Activated naive CD4-positive, alpha-beta T cell treated with anti-CD3 and anti-CD28 coated beads, Interleukin-2, amount 50 U/mL, for 24 hours (primary cell): ENCODE data around the gene SLC28A3.
"Not testable (repeated sequence)": the region's sequence is repeated elsewhere in the genome, so short reads cannot be mapped to it uniquely, and the experiment has no call there.

ENCODE experiments used
- H3K27ac Mint-ChIP-seq: one replicate; pipeline ENCODE4 v1.8.0; 2021; ENCODE audit warnings: mild to moderate bottlenecking, mixed read lengths
- H3K27me3 Mint-ChIP-seq: one replicate; pipeline ENCODE4 v1.8.0; 2021; ENCODE audit warnings: mixed read lengths
- H3K36me3 Mint-ChIP-seq: one replicate; pipeline ENCODE4 v1.8.0; 2021; ENCODE audit warnings: mixed read lengths
- H3K4me1 Mint-ChIP-seq: one replicate; pipeline ENCODE4 v1.8.0; 2021; ENCODE audit warnings: mixed read lengths
- H3K4me3 Mint-ChIP-seq: one replicate; pipeline ENCODE4 v1.8.0; 2021; ENCODE audit warnings: mild to moderate bottlenecking, mixed read lengths
- H3K9me3 Mint-ChIP-seq: one replicate; pipeline ENCODE4 v1.8.0; 2021; ENCODE audit warnings: mixed read lengths

Gene SLC28A3

DNA sequence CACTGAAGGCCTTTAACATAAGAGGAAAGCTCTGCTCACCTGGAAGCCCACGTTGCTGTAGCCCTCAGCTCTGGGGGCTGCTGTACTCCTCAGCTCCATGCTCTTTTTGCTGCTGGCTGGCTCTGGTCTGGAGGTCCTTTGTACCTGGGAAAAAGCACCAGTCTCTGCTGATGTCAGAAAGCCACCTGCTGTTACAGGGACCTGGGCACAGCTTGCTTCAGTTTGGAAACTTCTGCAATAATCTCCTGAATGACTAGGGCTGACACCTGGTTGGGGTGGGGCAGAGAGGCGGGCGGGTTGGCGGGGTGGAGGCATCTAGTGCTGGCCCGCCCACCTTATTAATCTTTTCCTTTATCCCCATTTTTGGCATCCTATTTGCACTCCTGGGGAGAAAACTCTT, at the start of gene SLC28A3:
Gene SLC28A3 (minus strand): TSS at position 224 of the 400 bp plus-strand sequence. CDS start 125 bp downstream, at position 99.
- no peak within 1 kb of the TSS for H3K27ac Mint-ChIP-seq
- no peaks in the 10 kb centered on the region for H3K4me1 Mint-ChIP-seq
- H3K9me3 Mint-ChIP-seq = no peaks in the 10 kb centered on the region
- H3K27me3 Mint-ChIP-seq = peaks cover 2% of the 10 kb centered on the region
- no peaks in the 10 kb centered on the region for H3K36me3 Mint-ChIP-seq
- no peak within 1 kb of the TSS for H3K4me3 Mint-ChIP-seq

DNA sequence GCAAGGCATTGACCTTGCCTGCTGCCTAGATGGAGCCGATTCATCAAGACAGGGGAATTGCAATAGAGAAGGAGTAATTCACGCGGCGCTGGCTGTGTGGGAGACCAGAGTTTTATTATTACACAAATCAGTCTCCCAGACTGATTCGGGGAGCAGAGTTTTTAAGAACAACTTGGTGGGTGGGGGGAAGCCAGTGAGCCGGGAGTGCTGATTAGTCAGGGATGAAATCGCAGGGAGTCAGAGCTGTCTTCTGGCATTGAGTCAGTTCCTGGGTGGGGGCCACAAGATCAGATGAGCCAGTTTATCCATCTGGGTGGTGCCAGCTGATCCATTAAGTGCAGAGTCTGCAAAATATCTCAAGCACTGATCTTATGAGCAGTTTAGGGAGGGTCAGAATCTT, 49.7 kb upstream of the SLC28A3 start:
- not testable (repeated sequence) for H3K27ac Mint-ChIP-seq, H3K9me3 Mint-ChIP-seq

DNA sequence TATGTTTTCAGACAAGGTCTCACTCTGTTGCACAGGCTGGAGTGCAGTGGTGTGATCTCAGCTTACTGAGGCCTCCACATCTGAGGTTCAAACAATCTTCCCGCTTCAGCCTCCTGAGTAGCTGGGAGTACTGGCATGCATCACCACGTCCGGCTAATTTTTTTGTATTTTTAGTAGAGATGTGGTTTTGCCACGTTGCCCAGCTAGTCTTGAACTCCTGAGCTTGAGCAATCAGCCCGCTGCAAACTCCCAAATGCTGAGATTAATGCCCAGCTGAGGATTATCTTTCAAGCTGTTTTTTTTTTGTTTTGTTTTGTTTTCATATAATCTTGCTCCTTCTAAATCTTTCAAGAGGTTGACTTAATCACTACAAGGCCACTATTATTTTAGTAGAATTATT, 47.3 kb upstream of the SLC28A3 start:
- H3K36me3 Mint-ChIP-seq = no peaks in the 10 kb centered on the region
- H3K9me3 Mint-ChIP-seq = no peaks in the 10 kb centered on the region
- H3K4me1 Mint-ChIP-seq = no peaks in the 10 kb centered on the region
- H3K27ac Mint-ChIP-seq = no peak overlapping the region
- H3K27me3 Mint-ChIP-seq = peaks cover 4% of the 10 kb centered on the region
- no peak overlapping the region for H3K4me3 Mint-ChIP-seq

More for the DNA sequence above, 49.7 kb upstream of the SLC28A3 start:
- not testable (repeated sequence) for H3K4me3 Mint-ChIP-seq, H3K4me1 Mint-ChIP-seq, H3K27me3 Mint-ChIP-seq, H3K36me3 Mint-ChIP-seq

GRCh38 chr9:84386753-84387152, 46.2 kb upstream of the SLC28A3 start:
- Mint-ChIP-seq H3K36me3 (no peaks in the 10 kb centered on the region), H3K4me3 (no peak overlapping the region), H3K27me3 (peaks cover 4% of the 10 kb centered on the region), H3K9me3 (no peaks in the 10 kb centered on the region), H3K4me1 (no peaks in the 10 kb centered on the region), H3K27ac (no peak overlapping the region)

GRCh38 chr9:84385386-84386040, 45.0 kb upstream of the SLC28A3 start:
- H3K27me3 Mint-ChIP-seq = peaks cover 6% of the 10 kb centered on the region
- H3K4me3 Mint-ChIP-seq = no peak overlapping the region
- H3K9me3 Mint-ChIP-seq = no peaks in the 10 kb centered on the region
- H3K36me3 Mint-ChIP-seq = no peaks in the 10 kb centered on the region
- H3K4me1 Mint-ChIP-seq = no peaks in the 10 kb centered on the region
- no peak overlapping the region for H3K27ac Mint-ChIP-seq

- Mint-ChIP-seq H3K27me3 (peaks cover 6% of the 10 kb centered on the region), H3K4me3 (no peak overlapping the region), H3K9me3 (no peaks in the 10 kb centered on the region), H3K4me1 (no peaks in the 10 kb centered on the region), H3K36me3 (no peaks in the 10 kb centered on the region), H3K27ac (no peak overlapping the region)
Observed at GRCh38 chr9:84384617-84385016, 44.1 kb upstream of the SLC28A3 start.

DNA sequence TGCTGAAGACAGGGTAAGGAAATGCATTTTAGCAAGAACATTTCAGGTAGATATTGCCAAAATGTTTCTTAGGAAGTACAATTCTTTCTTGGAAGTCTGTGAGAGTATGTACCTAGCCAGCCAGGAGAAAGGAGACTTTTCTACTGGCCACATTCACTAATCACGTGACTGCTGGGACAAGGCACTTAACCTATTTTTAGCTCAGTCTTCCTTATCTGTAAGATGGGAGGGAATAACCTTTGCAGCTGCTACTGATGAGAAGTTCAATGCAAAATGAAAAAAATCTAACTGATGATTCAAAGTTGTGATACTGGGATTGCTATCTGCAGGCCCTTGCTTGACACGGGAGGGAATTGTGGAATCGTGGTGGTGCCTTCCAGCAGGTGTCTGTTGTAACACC, 42.6 kb upstream of the SLC28A3 start:
- H3K36me3 Mint-ChIP-seq = no peaks in the 10 kb centered on the region
- no peak overlapping the region for H3K4me3 Mint-ChIP-seq

DNA sequence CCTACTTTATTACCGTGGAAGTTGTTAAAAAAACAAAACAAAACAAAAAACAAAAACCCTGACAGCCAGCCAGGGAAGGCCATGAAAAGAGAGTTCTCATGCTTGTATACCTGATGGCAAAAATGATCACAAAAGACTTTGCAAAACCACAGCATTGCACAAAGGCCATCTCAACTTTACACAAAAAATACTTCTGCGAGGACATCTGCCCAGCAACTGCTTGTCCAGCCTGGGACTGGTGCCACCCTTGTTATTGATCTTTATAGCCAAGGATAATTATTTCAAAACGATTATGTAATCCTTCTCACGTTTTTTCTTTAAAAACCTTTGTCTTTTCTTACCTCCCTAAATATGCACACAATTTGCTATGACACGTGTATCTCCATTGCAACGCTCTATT, 42.2 kb upstream of the SLC28A3 start:
- H3K27ac Mint-ChIP-seq = no peak overlapping the region
- H3K4me1 Mint-ChIP-seq = no peaks in the 10 kb centered on the region
- H3K36me3 Mint-ChIP-seq = no peaks in the 10 kb centered on the region
- H3K27me3 Mint-ChIP-seq = peaks cover 6% of the 10 kb centered on the region
- H3K4me3 Mint-ChIP-seq = no peak overlapping the region
- H3K9me3 Mint-ChIP-seq = no peaks in the 10 kb centered on the region

More for the DNA sequence above, 42.6 kb upstream of the SLC28A3 start:
- Mint-ChIP-seq H3K27ac (no peak overlapping the region), H3K27me3 (peaks cover 6% of the 10 kb centered on the region), H3K4me1 (no peaks in the 10 kb centered on the region), H3K9me3 (no peaks in the 10 kb centered on the region)

- H3K9me3 Mint-ChIP-seq = no peaks in the 10 kb centered on the region
- no peaks in the 10 kb centered on the region for H3K4me1 Mint-ChIP-seq
- no peak overlapping the region for H3K27ac Mint-ChIP-seq
- peaks cover 6% of the 10 kb centered on the region for H3K27me3 Mint-ChIP-seq
- H3K36me3 Mint-ChIP-seq = no peaks in the 10 kb centered on the region
- no peak overlapping the region for H3K4me3 Mint-ChIP-seq
Observed at GRCh38 chr9:84381508-84381907, 41.0 kb upstream of the SLC28A3 start.

DNA sequence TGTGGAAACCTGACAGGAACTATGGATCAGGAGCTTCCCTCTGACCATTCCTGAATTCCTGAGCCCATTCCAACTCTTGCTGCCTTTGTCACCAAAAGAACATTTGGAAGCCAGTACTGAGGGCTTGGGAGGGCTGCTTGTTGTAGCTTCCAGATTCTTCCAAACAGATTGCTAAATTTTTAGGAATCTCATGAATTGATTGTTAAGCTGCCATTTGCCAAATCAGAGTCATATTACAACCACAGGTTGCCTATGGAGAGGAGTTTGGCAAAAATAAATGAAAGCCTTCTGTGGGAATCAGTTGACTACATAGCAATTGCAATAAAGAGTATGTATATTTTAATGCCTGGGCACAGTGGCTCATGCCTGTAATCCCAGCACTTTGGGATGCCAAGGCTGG, 39.2 kb upstream of the SLC28A3 start:
- Mint-ChIP-seq H3K27me3 (peaks cover 6% of the 10 kb centered on the region), H3K9me3 (no peaks in the 10 kb centered on the region), H3K36me3 (no peaks in the 10 kb centered on the region), H3K4me3 (no peak overlapping the region), H3K27ac (no peak overlapping the region), H3K4me1 (no peaks in the 10 kb centered on the region)

- Mint-ChIP-seq H3K27ac (no peak overlapping the region), H3K4me3 (no peak overlapping the region), H3K27me3 (peaks cover 5% of the 10 kb centered on the region), H3K4me1 (no peaks in the 10 kb centered on the region), H3K36me3 (no peaks in the 10 kb centered on the region), H3K9me3 (no peaks in the 10 kb centered on the region)
Observed at GRCh38 chr9:84375954-84376353, 35.4 kb upstream of the SLC28A3 start.

DNA sequence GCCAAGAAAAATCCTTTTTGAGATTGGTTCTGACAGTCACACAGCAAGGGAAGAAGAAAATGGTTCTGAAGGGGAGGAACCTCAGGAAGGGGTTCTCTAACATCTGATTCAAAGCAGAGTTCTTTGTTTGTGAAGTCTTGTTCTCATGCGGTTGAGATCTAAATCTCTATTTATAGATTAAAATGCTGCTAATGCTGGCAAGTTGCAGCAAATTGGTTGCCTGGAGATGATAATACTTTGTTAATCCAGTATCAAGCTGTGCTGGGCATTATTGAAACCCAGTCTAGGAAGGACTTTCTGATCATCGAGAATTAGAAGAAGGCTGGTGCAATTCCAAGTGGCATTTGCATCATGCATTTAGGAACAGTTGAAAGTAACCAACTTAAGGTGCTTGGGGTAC, 34.0 kb upstream of the SLC28A3 start:
- Mint-ChIP-seq H3K9me3 (no peaks in the 10 kb centered on the region), H3K4me1 (no peaks in the 10 kb centered on the region), H3K27me3 (peaks cover 8% of the 10 kb centered on the region), H3K27ac (no peak overlapping the region), H3K36me3 (no peaks in the 10 kb centered on the region), H3K4me3 (no peak overlapping the region)

DNA sequence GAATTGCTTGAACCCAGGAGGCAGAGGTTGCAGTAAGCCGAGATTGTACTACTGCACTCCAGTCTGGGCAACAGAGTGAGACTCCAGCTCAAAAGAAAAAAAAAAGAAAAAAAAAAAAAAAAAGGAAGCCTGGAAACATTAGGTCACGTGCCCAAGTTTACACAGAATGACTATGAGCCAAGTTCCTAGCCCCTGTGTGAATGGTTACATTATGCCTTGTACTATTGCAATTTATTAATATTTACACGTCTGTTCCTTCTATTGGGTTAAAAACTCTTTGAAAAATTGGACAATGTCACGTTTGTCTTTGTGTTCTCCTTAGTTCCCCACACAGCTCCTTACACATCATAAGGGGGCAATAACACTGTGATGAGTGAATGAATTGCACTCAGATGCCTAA, 33.5 kb upstream of the SLC28A3 start:
- H3K36me3 Mint-ChIP-seq = no peaks in the 10 kb centered on the region
- no peak overlapping the region for H3K27ac Mint-ChIP-seq
- H3K4me3 Mint-ChIP-seq = no peak overlapping the region
- peaks cover 8% of the 10 kb centered on the region for H3K27me3 Mint-ChIP-seq
- H3K9me3 Mint-ChIP-seq = no peaks in the 10 kb centered on the region
- H3K4me1 Mint-ChIP-seq = no peaks in the 10 kb centered on the region

DNA sequence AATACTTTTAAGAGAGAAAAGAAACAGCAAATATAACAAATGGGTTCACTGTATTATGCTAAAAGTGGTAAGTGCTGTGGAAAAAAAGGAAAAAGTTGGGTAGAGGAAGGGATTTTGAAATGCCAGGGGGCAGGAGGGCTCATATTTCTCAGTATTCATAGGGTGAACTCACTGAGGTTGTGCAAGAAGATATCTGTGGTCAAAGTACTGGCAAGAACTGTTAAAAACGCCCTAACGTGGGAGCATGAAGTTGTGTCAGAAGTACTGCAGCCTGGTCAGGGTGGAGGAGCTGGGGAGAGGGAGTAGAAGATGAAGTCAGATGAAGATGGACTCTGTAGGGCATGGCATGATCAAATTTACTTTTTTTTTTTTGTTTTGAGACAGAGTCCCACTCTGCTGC, 31.2 kb upstream of the SLC28A3 start:
- Mint-ChIP-seq H3K4me3 (no peak overlapping the region), H3K9me3 (no peaks in the 10 kb centered on the region), H3K27me3 (peaks cover 8% of the 10 kb centered on the region)

GRCh38 chr9:84368601-84369000, 28.0 kb upstream of the SLC28A3 start:
- no peak overlapping the region for H3K27ac Mint-ChIP-seq
- H3K36me3 Mint-ChIP-seq = peaks cover 2% of the 10 kb centered on the region
- peaks cover 10% of the 10 kb centered on the region for H3K9me3 Mint-ChIP-seq
- no peaks in the 10 kb centered on the region for H3K4me1 Mint-ChIP-seq
- H3K4me3 Mint-ChIP-seq = no peak overlapping the region
- peaks cover 11% of the 10 kb centered on the region for H3K27me3 Mint-ChIP-seq

More for the DNA sequence above, 31.2 kb upstream of the SLC28A3 start:
- no peaks in the 10 kb centered on the region for H3K36me3 Mint-ChIP-seq
- H3K4me1 Mint-ChIP-seq = no peaks in the 10 kb centered on the region
- H3K27ac Mint-ChIP-seq = no peak overlapping the region

DNA sequence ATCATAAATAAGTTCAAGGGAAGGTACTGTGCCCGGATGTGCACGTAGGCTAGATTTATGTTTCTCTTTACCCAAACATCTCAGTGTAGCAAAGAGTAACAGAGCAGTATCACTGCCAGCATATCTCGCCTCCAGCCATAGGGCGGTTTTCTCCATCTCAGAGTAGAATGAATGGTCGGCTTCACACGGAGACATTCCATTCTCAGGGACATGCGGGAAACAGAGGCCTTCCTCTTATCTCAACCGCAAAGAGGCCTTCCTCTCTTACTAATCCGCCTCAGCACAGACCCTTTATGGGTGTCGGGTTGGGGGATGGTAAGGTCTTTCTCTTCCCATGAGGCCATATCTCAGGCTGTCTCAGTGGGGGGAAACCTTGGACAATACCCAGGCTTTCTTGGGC, 27.2 kb upstream of the SLC28A3 start:
- H3K4me1 Mint-ChIP-seq, H3K27ac Mint-ChIP-seq, H3K36me3 Mint-ChIP-seq, H3K4me3 Mint-ChIP-seq: not testable (repeated sequence)
- H3K27me3 Mint-ChIP-seq = peaks cover 11% of the 10 kb centered on the region
- H3K9me3 Mint-ChIP-seq = peaks cover 10% of the 10 kb centered on the region

GRCh38 chr9:84366683-84367082, 26.1 kb upstream of the SLC28A3 start:
- peaks cover 10% of the 10 kb centered on the region for H3K9me3 Mint-ChIP-seq
- peaks cover 2% of the 10 kb centered on the region for H3K36me3 Mint-ChIP-seq
- H3K4me3 Mint-ChIP-seq = no peak overlapping the region
- H3K27ac Mint-ChIP-seq = no peak overlapping the region
- no peaks in the 10 kb centered on the region for H3K4me1 Mint-ChIP-seq
- peaks cover 9% of the 10 kb centered on the region for H3K27me3 Mint-ChIP-seq
